ENCODE data around the gene CRISP3.
"Not testable (repeated sequence)": the region's sequence is repeated elsewhere in the genome, so short reads cannot be mapped to it uniquely, and the experiment has no call there.

Gene CRISP3

DNA sequence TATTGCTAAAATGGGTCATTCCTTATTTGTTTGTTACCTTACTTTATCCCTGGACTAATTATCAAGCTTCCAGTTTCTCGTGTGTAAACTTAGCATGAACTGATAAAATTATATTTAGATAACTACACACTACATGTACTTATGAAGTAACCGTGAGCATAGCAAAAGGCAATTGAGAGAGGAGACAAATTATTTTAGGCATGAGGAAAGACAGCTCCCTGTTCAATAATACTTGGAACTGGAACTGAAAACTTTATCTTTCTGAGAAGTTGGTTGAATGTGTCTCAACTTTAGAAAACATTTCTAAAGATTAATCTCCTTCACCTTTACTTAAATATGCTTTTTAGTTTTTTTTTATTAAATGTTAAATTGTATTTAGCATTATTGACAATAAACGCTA is 11.4 kb downstream of the CRISP3 start:
- no peaks in the 10 kb centered on the region for H3K9me3 Mint-ChIP-seq
- H3K27me3 Mint-ChIP-seq = no peaks in the 10 kb centered on the region
- intact Hi-C loops (cut with micrococcal nuclease) = no loop called here
- no peak overlapping the region for H3K4me3 Mint-ChIP-seq
- H3K36me3 Mint-ChIP-seq (ENCODE audit: low read depth) = no peaks in the 10 kb centered on the region
- no peaks in the 10 kb centered on the region for H3K4me1 Mint-ChIP-seq (ENCODE audit: low read depth)
- no peak overlapping the region for H3K27ac Mint-ChIP-seq

DNA sequence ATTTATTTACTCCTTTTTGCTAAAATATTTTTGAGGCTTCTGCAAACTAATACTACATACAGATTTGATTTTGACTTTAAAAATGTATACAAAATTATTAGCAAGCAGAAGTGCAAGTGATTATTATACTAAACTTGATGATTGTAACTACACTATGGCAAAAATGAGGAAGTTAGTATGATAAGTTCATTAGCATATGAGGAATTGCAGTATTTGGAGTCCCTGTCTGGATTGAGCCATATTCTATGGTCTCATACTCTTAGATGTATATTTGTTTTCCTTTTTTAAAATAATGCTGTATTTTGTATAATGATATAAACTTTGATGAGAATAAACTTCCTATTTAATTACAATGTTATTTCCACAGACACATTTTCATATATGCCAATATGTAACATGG is 13.9 kb downstream of the CRISP3 start:
- intact Hi-C loops (cut with micrococcal nuclease) = no loop called here
- H3K27ac Mint-ChIP-seq = no peak overlapping the region
- H3K4me3 Mint-ChIP-seq = no peak overlapping the region
- no peaks in the 10 kb centered on the region for H3K9me3 Mint-ChIP-seq
- no peaks in the 10 kb centered on the region for H3K27me3 Mint-ChIP-seq
- H3K36me3 Mint-ChIP-seq (ENCODE audit: low read depth) = no peaks in the 10 kb centered on the region
- H3K4me1 Mint-ChIP-seq (ENCODE audit: low read depth) = no peaks in the 10 kb centered on the region

DNA sequence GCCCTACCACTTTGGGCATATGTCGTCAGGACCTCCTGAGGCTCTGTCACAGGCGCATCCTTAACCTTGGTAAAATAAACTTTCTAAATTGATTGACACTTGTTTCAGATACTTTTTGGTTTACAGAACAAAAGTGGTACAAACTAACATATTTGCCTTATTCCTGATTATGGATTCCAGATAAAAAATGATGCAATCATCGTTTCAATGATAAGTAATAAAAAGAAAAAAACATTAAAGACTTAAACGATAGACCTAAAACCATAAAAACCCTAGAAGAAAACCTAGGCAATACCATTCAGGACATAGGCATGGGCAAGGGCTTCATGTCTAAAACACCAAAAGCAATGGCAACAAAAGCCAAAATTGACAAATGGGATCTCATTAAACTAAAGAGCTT is 20.3 kb downstream of the CRISP3 start:
- H3K27me3 Mint-ChIP-seq; H3K4me1 Mint-ChIP-seq (ENCODE audit: low read depth); H3K4me3 Mint-ChIP-seq; intact Hi-C loops (cut with micrococcal nuclease); H3K36me3 Mint-ChIP-seq (ENCODE audit: low read depth); H3K27ac Mint-ChIP-seq: not testable (repeated sequence)
- H3K9me3 Mint-ChIP-seq = peaks cover 28% of the 10 kb centered on the region

DNA sequence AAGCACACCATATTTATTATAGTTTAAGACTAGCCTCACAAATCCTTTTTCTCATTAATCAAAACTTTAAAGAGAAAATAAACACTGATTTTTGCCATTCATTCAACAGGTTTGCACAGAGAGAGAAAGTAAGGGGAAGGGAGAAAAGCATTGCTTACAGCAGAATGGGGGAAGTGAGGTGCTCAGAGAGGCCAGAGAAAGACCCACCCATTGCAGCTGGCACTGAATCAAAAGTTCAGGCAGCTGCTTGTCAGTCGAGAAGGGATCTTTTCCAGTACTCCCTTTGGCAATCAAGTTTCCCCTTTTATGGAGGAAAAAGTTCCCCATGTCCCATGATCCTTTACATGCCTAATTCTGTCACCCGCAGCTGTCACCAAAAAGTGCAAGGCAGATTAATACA is 22.9 kb downstream of the CRISP3 start:
- Mint-ChIP-seq H3K4me1 (ENCODE audit: low read depth) (no peaks in the 10 kb centered on the region), H3K4me3 (no peak overlapping the region), H3K27me3 (no peaks in the 10 kb centered on the region), H3K36me3 (ENCODE audit: low read depth) (no peaks in the 10 kb centered on the region), H3K27ac (no peak overlapping the region), H3K9me3 (peaks cover 43% of the 10 kb centered on the region)
- intact Hi-C loops (cut with micrococcal nuclease) = no loop called here

DNA sequence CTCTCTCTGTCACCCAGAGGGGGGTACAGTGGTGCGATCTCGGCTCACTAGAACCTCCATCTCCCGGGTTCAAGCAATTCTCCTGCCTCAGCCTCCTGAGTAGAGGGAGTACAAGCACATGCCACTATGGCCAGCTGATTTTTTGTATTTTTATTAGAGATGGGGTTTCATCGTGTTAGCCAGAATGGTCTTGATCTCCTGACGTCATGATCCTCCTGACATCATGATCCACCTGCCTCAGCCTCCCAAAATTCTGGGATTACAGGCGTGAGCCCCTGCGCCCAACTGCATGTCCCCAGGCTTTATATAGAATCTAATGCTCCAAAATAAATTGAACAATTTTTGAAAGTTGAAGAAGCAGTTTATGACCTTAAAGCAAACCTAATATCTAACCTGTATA is 23.8 kb downstream of the CRISP3 start:
- H3K4me1 Mint-ChIP-seq (ENCODE audit: low read depth) = no peaks in the 10 kb centered on the region
- no peak overlapping the region for H3K27ac Mint-ChIP-seq
- no peaks in the 10 kb centered on the region for H3K36me3 Mint-ChIP-seq (ENCODE audit: low read depth)
- no peak overlapping the region for H3K4me3 Mint-ChIP-seq
- H3K27me3 Mint-ChIP-seq = no peaks in the 10 kb centered on the region
- peaks cover 50% of the 10 kb centered on the region for H3K9me3 Mint-ChIP-seq
- intact Hi-C loops (cut with micrococcal nuclease) = no loop called here

DNA sequence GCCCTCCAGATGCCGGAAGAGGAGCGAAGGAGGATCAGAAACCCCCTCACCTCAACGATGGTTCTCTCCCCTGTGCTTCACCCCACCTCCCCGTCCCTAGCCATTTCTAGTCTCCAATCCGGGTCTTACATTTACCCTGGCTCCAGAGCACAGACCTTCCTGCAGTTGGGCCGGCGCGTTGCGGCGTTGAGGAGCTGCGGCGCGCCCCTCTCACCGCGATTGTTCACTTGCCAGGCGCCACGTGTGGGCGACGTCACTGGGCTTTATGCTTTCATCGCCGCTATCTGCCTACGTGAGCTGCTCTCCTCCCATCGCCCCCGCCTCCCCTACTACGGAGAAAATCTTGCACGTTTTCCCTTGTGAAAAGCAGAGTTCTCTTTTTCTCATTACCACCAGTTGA is 30.8 kb downstream of the CRISP3 start, which contains the start of gene CRISP2:
TSS of gene CRISP2 (minus strand) at position 198 of the 400 bp plus-strand sequence. CDS start 4,347 bp downstream, outside the sequence.
- intact Hi-C loops (cut with micrococcal nuclease) = no loop called here
- Mint-ChIP-seq H3K36me3 (ENCODE audit: low read depth) (no peaks in the 10 kb centered on the region), H3K9me3 (peaks cover 40% of the 10 kb centered on the region), H3K27me3 (no peaks in the 10 kb centered on the region), H3K27ac (no peak within 1 kb of the TSS), H3K4me1 (ENCODE audit: low read depth) (no peaks in the 10 kb centered on the region), H3K4me3 (no peak within 1 kb of the TSS)

DNA sequence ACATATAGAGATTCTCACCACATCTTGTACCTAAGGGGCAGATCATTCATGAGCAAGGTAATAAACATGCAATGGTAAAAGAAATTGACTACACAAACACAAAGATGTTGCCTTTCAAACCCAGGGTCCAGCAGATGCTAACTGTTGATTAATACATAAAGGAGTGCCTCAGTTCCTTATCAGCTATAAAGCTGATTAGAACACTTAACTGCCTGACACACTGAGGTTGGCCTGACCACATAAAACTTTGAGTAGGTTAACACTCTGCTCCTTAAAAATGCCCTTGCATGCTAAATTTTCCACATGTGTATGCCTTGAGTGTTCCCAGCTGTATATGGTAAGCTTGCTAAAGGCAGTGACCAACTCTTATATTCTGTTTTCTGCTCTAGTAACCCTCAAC is 45.7 kb downstream of the CRISP3 start:
- Mint-ChIP-seq H3K36me3 (ENCODE audit: low read depth) (no peaks in the 10 kb centered on the region), H3K4me3 (no peak overlapping the region), H3K9me3 (peaks cover 11% of the 10 kb centered on the region), H3K27ac (no peak overlapping the region), H3K4me1 (ENCODE audit: low read depth) (no peaks in the 10 kb centered on the region), H3K27me3 (no peaks in the 10 kb centered on the region)
- intact Hi-C loops (cut with micrococcal nuclease) = no loop called here

DNA sequence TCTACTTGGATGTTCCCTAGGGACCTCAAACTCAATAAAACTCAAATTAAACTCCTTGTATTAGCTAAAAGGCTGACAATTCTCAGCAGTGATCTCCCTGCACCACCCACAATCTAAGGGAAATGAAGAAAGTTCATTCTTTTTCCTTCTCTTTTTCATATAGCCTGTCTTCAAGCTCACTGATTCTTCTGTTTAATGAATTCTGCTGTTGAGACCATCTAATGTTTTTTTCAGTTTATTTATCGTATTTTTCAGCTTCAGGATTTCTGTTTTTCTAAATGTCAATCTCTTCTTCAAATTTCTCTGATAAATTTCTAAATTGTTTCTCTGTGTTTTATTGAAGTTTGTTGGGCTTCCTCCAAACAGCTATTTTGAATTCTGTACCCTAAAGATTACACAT is 50.7 kb downstream of the CRISP3 start:
- Mint-ChIP-seq H3K27me3 (no peaks in the 10 kb centered on the region), H3K9me3 (peaks cover 14% of the 10 kb centered on the region), H3K36me3 (ENCODE audit: low read depth) (no peaks in the 10 kb centered on the region), H3K27ac (no peak overlapping the region), H3K4me1 (ENCODE audit: low read depth) (no peaks in the 10 kb centered on the region), H3K4me3 (no peak overlapping the region)
- intact Hi-C loops (cut with micrococcal nuclease) = no loop called here

DNA sequence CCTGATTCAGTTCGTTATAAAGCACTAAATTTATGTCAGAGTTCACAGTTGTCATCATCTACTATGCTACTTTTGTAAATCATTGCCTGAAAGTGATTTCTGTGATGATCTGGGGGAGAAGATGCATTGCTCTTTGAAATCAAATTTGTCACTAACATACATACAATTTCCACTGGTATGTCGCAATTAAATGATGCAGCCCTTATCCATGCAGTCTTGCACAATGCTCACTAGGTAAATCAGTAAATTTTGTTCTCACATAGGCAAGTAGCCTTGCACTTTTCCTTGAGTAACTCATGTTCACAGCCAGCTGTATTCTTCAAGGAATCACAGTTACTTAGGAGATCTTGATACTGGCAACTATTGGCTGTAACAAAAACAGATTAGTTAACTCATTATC is 51.7 kb downstream of the CRISP3 start:
- Mint-ChIP-seq H3K9me3 (peaks cover 14% of the 10 kb centered on the region), H3K27ac (no peak overlapping the region), H3K36me3 (ENCODE audit: low read depth) (no peaks in the 10 kb centered on the region), H3K4me3 (no peak overlapping the region), H3K4me1 (ENCODE audit: low read depth) (no peaks in the 10 kb centered on the region), H3K27me3 (no peaks in the 10 kb centered on the region)
- intact Hi-C loops (cut with micrococcal nuclease) = no loop called here

Measured in dendritic cell treated with granulocyte-macrophage colony-stimulating factor and Interleukin-4, amounts not matched to agents 40 ng/mL and 50 ng/mL, for 4 days (primary cell).